Activated CD4-positive, alpha-beta T cell treated with anti-CD3 and anti-CD28 coated beads for 1 hour (primary cell): Measurements from ENCODE around the gene CALHM2.
"Not testable (repeated sequence)": the region's sequence is repeated elsewhere in the genome, so short reads cannot be mapped to it uniquely, and the experiment has no call there.

Source experiments
- DNase-seq: peaks from one replicate; pipeline ENCODE4 v3.0.0-alpha.2; 2020

CALHM2 gene, protein sequence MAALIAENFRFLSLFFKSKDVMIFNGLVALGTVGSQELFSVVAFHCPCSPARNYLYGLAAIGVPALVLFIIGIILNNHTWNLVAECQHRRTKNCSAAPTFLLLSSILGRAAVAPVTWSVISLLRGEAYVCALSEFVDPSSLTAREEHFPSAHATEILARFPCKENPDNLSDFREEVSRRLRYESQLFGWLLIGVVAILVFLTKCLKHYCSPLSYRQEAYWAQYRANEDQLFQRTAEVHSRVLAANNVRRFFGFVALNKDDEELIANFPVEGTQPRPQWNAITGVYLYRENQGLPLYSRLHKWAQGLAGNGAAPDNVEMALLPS

DNA sequence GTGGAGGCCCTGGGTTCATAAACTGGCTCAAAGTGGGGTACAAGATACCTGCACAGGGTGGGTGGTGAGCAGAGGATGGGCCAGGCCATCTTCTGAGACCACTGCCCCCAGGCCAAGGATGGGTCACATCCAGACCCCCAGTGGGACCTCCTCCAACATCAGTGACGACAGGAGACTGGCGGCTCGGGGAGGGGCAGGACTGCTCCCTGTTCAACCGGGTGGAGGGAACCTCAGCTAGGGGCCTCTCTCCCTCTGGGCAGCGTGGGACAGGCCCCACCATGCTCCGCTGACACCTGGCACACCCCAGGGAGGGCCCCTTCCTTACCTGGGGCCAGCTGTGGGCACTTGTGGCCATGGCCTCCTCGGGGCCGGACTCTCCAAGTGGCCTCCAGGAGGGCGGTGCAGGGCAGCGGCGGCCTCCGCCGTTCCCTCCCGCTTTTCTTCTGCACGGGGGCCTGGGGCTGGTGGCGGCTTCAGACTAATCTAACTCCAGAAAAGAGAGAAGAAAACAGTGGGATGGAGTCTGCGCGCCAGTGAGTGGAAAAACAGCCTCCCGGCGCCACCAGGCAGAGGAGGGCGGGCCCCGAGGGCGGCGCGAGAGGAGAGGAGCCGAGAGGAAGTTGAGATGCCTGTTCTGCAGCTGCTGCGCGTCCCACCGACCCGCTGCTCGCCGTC, at the start of gene CALHM2:
TSS of gene CALHM2 (minus strand) at position 540 of the 675 bp plus-strand sequence. CDS start 2,429 bp downstream, outside the sequence.
- peak; percentile 38 for DNase-seq

DNA sequence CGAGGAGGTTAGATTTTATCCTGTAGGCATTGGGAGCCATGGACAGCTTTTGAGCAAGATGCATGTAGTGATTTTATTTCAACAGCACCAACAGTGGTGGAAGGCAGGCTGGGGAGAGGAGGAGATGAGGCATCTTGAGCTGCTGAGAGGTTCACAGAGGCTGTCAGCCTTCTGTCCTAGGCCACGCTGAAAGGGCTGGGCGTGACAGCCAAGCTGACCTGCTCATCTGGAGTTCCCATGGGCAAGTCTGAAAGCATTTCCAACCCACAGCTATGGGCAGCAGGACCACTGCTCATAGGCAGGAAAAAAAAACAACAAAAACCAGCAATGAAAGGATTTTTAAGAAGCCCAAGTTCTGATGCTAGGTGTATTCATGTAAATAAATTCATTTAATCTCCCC, 49.0 kb upstream of the CALHM2 start:
- no peak for DNase-seq

DNA sequence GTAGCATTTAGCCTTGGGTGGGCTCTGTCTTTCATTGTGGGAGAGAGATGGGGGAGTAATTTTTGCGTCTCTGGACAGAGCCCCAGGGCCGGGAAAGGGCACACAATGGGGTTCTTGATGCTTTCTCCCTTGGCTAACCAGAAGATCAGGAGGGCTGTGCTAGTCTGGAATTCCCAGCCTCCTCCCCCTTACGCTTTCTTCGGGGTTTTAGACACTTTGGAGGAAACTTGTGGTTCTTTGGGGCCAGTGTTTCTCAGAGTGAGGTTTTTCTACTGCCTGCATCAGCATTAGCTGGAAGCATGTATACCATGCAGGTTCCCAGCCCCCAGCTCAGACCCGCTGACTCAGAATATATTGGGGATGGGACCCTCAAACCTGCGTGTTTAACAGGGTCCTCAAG, 48.3 kb upstream of the CALHM2 start:
- DNase-seq, result no peak

DNA sequence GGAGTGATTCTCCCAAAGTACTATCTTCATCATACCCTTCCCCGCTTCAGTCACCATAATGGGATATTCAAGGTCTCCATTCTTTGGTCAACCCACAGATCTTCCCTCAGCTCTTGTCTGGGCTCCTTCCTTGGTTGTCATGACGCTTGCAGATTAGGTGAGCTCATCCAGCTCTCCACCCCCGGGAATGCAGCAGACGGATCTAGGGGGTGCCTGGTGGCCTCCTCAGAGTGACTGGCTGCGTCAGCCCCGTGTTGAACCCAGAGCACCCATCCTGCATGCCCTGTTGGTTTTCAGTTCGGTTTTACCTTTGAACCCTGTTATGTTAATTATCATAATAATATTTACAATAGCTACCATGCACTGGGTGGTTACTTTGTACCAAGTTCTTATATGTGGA, 47.7 kb upstream of the CALHM2 start:
- DNase-seq, result no peak

DNA sequence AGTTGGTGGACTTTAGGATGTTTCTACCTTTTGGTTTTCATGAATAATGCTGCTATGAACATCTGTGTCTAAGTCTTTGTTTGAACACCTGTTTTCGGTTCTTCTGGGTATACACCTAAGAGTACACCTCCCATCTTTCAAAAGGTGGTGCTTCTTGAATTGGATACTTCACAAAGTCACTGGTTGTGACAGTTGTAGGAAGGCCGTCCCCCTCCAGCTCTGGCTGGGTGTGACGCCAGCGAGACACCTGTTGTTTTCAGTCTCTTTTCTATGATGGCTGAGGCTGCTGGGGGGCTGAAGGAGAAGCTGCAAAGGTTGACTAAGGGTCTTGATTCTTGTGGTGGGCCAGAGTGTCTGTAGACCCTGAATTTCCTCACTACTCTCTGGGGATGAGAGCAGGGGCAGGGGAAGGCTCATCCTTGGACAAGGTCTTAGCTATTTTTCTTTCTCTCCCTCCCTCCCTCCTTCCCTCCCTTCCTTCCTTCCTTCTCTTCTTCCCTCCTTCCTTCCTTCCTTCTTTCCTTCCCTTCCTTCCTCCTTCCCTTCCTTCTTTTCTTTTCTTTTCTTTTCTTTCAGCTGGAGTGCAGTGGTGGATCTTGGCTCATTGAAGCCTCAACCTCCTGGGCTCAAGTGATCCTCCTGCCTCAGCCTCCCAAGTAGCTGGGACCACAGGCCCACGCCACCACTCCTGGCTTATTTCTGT, 46.9 kb upstream of the CALHM2 start:
- DNase-seq, result no peak

DNA sequence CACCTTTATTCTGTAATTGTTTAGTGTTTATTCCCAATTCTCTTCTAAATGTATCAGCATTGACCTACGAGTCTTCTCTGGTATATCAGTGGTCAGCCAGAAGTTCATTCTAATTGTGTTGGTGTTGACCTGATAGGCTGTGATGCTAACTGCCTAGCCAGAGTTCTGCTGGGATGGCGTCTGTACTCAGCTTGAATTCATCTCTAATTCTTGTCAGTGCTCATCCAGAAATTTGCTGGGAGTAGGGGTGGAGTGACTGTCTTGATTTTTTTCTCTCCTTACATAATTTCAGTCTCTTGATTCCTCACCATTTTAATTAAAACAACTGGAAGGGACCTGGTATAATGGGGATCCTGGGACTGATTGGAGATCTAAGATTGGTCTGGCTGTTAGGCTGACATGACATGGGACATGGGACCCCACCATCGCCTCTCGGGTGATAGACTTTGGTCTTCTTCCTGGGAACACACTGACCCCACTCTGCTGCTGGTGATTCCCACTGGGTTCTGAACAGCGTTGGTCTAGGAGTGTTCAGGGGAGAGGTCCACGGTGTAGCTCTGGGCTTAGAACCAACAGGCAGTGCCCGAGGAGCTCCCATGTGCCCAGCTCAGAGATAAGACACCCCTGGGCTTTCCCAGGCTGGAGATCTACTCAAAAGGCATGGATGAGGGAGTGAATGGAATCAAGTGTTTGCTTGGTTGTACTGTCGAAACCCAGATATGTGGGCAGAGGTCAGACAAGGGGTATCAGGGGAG, 45.2 kb upstream of the CALHM2 start:
- DNase-seq, result no peak

DNA sequence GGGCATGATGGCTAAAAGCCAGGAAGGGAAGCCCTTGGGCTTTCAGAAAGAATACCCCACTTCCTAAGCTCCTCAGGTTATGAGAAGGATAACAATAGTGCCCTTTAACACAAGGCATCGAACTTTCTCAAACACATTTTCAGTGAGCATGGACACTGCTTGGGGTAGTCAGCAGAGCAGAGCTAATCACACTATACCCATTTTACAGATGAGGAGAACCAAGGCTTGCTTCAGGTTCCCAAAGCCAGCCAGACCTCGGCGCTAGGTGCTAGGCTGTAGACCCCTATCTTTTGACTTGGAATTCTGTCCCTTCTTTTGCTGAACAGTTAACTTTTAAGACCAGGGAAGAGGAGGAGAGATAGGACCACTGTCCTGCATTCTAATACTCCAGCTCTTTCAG, 43.2 kb upstream of the CALHM2 start:
- DNase-seq, result no peak

DNA sequence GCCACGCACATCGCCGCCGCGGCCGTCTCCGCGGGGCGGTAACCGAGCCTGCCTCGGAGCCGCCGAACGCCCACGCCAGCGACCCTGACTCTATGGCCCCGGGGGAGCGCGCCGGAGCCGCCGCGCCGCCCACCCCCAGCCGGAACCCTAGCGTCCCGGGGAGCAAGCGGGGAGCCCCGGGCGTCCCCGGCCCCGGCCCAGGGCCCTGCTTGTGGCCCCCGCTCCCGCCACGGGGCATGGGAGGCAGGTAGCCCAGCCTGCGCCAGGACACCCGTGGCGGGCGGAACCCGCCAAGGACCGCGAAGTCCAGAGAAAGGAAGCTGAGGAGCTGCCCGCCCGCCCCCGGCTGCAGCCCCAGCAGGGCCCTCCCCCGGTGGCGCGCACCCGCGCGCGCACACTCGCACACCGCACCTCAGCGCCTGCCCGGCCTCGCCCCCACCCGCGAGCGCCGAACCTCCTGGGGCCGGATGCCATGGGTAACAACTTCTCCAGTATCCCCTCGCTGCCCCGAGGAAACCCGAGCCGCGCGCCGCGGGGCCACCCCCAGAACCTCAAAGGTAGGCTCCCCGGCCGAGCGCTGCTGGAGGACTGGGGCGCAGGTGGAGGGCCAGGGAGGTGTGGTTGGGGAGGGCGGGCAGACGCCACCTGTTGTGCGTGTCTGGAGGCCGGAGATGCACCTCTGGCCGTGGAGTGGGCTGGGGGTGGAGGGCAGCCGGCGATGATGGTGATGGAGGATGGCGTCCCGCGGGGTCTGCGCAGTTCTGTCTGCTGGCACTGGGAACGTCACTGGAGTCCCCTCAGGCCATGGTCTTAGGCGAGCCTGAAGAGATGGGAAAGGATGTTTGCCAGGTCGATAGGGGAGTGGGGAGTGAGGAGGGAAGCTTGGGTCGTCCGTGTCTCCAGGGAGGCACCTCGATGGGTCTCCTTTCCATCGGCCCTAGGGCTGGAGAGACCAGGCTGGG, 42.0 kb upstream of the CALHM2 start:
- DNase-seq, result no peak

DNA sequence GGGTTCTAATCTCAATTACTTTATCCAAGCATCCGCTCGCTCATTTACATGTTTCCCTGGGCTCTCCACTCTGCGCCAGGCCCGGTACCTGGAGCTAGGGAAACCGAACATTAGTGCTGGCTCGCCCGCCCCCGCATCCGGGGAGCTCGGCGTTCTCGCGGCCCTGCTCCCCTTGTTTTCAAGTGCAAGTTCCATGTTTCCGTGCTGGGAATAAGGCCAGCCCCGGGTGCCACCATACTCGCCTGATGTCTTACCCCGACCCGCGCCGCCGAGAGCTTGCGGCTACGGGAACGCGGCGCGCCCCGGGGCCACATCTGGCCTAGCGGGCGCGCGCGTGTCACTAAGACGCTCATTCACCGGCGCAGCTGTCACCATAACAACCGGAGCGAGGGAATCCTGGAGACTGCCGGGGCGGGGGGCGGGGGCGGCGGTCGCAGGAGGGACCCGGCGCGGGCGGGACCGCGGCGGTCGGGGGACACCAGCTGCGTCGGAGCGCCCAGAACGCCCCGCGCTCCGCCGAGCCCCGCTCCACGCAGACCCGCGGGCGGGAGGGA, 41.3 kb upstream of the CALHM2 start, which contains the start of gene NEURL1:
TSS of gene NEURL1 (plus strand) at position 344 of the 554 bp plus-strand sequence. CDS start 683 bp downstream, outside the sequence.
- no peak for DNase-seq

DNA sequence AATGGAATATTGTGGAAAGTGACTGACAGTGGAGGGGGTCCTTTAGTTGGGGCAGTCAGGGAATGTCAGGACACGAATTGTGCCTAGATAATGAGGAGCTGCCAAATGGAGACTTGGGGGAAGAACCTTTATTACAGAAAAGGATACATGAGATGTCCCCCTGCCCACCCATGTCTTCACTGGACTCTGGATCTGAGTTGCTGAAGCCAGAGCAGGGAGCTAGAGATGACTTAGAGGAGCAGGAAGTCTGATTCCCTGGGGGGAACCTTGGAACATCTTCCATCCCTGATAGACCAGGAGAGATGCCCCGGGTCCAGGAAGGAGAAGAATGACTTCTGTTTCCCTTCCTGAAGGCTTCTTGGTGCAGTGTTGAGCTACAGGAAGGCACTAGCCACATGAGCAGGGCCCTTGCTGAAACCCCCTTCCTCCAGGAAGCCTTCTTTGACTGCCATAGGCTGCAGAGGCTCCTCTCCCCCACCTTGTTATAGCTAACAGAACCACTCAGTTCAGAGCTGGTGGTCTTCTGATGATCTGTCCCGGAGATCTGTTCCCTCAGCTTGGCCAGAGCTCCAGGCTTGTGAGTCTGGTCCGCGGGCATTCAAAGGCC, 40.6 kb upstream of the CALHM2 start:
- no peak for DNase-seq

DNA sequence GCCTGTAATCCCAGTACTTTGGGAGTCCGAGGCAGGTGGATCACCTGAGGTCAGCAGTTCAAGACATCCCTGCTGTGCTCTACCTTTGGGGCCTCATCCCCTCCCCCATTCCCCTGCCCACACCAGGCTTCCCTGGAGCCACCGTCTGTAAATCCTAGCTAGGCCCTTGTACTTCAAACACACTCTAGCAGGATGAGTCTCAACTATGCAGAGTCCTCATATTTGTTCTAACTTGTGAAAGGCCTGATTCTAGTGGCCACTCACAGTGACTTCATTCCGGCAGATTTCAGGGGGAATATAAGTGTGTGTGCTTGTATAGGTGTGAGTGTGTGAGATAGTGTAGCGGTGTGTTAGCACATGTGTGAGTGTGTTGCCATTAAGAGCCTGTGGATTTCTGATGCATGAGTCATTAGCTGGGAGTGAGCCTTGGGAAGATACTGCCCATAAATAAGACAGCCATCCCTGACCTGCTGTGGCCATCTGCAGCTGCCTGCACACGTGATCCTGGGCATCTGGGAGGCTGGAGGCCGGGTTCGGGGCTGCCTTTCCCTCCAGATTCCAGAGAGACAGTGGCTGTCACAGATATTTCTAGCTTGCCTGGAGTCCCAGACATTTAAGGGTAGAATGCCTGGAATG, 39.7 kb upstream of the CALHM2 start:
- no peak for DNase-seq

DNA sequence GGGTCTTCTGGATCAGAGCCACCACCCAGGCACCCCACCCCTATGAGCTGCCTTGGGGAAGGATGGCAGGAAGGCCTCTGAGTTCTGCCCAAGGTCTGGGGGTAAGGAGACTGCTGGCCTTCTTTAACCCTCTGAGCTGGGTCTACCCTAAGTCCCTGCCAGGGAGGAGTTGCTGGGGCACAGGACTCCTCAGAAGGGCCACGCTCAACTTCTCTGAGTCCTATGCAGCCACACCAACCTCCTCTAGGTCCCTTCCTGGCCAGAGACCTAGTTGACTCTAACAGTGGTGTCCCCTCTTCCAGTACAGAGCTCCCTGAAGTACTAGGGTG, 38.8 kb upstream of the CALHM2 start:
- DNase-seq, result no peak

DNA sequence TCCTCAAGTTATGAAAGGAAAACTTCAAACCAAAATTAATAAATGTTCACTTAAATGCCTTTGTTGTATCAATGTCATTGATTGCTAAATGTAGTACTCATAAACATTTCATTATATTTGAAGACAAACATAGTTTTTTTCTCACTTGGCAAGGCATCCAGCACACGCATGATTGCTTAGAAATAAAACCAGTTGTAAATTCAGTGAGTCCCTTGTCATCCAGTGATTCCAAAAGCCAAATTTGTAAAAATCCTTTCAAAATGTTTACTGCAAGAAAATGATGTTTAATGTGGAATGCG, 35.2 kb upstream of the CALHM2 start:
- no peak for DNase-seq

DNA sequence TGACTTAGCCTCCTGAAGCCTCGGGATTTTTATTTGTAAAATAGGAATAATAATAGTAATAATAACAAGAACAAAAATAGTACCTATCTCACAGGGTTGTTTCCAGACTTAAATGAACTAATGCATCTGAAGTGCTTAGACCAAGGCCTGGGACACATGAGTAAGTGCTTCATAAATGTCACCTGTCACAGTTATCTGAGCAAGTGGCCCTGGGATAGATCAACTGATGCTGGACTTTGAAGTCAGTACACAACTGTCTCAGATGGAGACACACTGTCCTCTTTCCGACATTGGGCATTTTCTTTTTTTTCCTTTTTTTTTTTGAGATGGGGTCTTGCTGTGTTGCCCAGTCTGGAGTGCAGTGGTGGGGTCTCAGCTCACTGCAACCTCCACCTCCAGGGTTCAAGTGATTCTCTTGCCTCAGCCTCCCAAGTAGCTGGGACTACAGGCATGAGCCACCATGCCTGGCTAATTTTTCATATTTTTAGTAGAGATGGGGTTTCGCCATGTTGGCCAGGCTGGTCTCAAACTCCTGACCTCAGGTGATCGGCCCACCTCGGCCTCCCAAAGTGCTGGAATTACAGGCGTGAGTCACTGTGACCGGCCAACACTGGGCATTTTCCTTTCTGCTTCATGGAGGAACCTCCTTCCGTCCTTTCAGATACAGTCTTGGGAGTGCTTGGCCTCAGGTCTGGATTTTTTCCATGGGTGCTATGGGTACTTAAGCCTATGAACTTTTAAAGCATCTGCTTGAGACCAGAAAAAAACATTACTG, 34.7 kb upstream of the CALHM2 start:
- DNase-seq, result not testable (repeated sequence)

DNA sequence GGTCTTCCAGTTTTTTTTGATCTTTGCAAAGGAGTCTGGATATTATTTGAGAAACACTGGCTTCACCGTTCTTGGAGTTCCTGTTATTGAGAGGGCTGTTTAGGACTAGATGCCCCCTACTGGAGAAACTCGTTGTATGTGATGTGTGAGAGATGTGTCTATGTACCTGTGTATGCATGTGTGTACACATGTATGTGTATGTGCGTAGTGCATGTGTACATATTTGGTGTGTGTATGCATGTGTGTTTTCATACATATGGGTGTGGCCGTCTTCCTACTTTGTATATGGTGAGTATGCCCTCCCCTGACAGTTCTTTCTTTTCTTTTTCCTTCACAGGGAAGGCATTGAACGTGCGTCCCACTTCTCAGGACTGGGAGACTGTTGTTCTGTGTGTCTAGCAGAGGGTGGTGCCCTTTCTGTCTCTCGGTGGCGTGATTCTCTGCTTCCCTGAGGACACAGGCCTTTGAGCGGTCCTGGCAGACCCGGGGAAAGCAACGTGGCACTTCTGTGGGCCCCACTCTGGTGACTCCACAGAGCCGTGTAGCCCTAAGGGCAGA, 29.9 kb upstream of the CALHM2 start:
- DNase-seq, result no peak

DNA sequence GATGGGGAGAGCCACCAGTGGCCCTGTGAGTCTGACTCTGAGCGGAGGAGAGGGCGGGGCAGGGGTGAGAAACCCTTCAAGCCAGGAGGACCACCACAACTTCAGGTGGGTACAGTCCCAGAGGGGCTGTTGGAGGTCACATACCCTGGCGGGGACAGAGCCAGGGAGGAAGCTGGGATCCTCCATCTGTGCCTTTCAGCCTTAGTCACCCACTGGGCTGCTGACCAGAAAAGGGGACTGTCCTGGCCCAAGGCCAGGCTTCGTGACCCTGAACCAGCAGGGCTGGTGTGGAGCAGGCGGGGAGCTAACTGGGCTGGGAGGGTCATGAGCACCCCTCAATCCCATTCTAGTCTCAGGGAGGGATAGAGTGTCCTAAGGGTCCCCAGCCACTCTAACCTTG, 28.4 kb upstream of the CALHM2 start:
- no peak for DNase-seq

DNA sequence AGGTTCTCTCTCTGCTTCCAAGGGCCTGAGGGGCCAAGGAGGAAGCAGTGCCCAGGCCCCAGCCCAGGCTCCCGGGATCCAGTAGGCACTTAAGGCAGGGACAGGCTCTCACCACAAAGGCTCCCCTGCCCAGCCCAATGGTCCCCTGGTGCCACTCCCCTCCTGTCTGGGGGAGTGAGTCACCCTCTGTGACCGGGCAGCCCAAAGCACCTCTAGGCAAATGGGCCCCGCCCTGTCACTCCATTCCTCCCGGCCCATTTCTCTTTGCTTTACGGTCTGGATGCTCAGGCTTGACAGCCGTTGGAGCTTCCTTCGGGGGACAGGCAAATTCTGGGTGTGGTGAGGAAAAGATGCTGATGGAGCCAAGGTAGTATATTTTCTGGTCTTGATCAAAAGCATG, 27.0 kb upstream of the CALHM2 start, which contains the start of gene CALHM3:
TSS of gene CALHM3 (minus strand) at position 106 of the 400 bp plus-strand sequence. CDS start 208 bp downstream, outside the sequence.
- DNase-seq, result no peak

DNA sequence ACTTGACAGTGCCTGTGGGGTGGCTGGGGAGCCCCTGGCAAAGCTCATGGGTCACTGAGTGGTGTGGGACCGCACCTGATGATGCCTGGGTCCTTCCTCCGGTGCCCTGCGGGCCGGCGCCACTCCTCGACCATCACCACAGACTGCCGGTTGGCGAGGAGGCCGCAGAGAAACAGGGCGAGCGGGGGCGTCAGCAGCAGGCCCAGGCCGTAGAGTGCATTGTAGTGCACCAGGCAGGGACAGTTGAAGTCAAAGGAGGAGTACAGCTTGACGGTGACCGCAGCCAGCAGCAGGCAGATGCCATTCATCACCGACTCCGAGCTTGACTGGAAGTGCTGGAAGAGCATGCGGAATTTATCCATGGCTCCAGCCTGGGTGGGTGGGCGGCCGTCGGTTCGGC, 26.5 kb upstream of the CALHM2 start:
- no peak for DNase-seq

DNA sequence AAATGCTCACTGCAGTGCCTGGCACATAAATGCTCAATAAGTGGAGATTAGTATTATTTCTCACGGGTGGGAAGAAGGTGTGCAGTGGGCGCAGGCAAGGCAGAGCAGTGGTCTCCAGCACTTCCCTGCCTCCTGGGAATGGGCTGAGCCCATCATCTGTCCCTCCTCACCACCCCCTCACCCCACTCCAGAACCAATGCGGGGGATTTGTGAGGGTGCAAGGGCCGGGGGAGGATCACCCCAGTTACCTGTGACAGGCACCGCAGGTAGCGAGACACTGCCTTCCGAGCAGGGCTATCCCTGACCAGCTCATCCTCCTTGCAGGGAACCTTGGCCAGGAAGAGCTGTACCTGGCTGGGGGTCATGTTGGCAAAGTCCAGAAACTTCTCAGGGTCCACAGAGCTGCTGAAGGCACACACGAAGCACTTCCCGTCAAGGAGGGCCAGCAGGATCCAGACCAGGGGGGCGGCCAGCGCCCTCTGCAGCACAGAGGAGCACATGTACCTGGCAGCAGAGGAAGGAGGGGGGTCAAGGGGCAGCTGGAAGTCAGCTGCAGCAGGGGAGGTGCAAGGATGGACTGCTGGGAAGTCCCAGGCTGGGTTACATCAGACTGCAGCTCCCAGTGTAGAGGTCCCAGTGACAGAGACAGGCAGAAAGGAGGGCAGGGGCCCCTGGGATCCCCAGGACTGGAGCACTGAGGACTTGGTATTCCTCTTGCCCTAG, 24.0 kb upstream of the CALHM2 start:
- no peak for DNase-seq
